Measurements from ENCODE around the gene PCNX2.

Gene PCNX2

GRCh38 chr1:233316473-233316872 lies 20.9 kb upstream of the PCNX2 start:
- DNase-seq = no peak

GRCh38 chr1:233315718-233316301 lies 20.3 kb upstream of the PCNX2 start:
- DNase-seq = no peak

GRCh38 chr1:233313434-233314155 lies 18.1 kb upstream of the PCNX2 start:
- DNase-seq = no peak

GRCh38 chr1:233304489-233305102 lies 9.1 kb upstream of the PCNX2 start:
- DNase-seq = peak; percentile 34

- no peak for DNase-seq
These were observed 4.8 kb upstream of the PCNX2 start for GRCh38 chr1:233300326-233300725.

- DNase-seq = no peak
These were observed 3.9 kb upstream of the PCNX2 start for GRCh38 chr1:233299450-233299849.

- DNase-seq = no peak
These were observed 424 bp upstream of the PCNX2 start for GRCh38 chr1:233295975-233296322.

- DNase-seq = peak; percentile 39
These were observed 650 bp downstream of the PCNX2 start for GRCh38 chr1:233294913-233295236.

- no peak for DNase-seq
These were observed 1.7 kb downstream of the PCNX2 start for GRCh38 chr1:233293556-233294446.

- no peak for DNase-seq
These were observed 5.0 kb downstream of the PCNX2 start for GRCh38 chr1:233290396-233291034.

GRCh38 chr1:233289676-233290075 lies 5.8 kb downstream of the PCNX2 start:
- DNase-seq = peak; percentile 21

GRCh38 chr1:233282582-233282886 lies 13.0 kb downstream of the PCNX2 start:
- DNase-seq = no peak

- DNase-seq = no peak
These were observed 13.6 kb downstream of the PCNX2 start for GRCh38 chr1:233281711-233282581.

GRCh38 chr1:233279971-233280370 lies 15.6 kb downstream of the PCNX2 start:
- DNase-seq = no peak

- no peak for DNase-seq
These were observed 16.9 kb downstream of the PCNX2 start for GRCh38 chr1:233278631-233279030.

- no peak for DNase-seq
These were observed 17.6 kb downstream of the PCNX2 start for GRCh38 chr1:233277637-233278606.

- DNase-seq = no peak
These were observed 25.9 kb downstream of the PCNX2 start for GRCh38 chr1:233269656-233270055.

GRCh38 chr1:233268389-233269022 lies 27.0 kb downstream of the PCNX2 start:
- no peak for DNase-seq

GRCh38 chr1:233261695-233262094 lies 33.8 kb downstream of the PCNX2 start:
- DNase-seq = no peak

GRCh38 chr1:233261206-233261605 lies 34.3 kb downstream of the PCNX2 start:
- no peak for DNase-seq

- DNase-seq = no peak
These were observed 37.7 kb downstream of the PCNX2 start for GRCh38 chr1:233257786-233258185.
